NCI-H2107 treated with DMSO at 0.1 percent for 48 hours (cell line): ENCODE results near the gene PAF1.
"Not testable (repeated sequence)": the region's sequence is repeated elsewhere in the genome, so short reads cannot be mapped to it uniquely, and the experiment has no call there.

Experiments used
- DNase-seq: peaks from one replicate; lab custom pipeline; 2025; ENCODE audit not compliant: unreplicated experiment; lab: John Stamatoyannopoulos, UW

PAF1 gene

DNA sequence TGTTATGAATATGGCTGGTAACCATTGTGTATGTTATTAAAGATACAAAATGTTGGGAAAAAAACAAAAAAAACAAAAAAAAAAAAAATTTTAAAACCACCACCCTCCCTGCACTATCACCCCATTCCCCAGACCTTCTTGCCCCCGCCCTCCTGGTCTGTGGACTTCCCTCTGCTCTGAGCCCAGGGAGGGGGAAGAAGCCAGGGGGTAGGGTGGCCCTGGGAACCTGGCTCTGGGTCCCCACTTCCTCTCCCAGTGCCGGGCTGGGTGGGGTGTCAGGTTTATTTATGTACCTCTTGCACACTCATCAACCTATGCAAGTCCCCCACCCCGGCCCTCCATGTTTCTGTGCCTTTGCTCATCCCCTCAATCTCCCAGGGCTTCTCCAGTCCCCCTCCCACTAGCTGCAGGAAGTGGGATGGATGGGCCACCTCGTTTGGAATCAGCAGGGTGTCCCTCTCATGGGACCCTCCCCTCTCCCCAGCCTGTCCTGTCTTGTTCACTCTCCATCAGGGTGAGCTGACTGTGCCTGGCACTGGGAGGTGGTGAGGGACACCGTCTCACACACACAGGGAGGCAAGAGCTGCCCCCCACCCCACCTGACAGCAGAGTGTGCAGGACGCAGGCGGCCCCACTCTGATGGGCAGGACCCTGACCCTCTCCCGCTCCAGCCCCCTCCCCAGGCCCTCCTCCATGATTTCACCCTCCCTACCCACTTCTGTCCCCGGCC is 5.9 kb downstream of the PAF1 start:
- DNase-seq = no peak

DNA sequence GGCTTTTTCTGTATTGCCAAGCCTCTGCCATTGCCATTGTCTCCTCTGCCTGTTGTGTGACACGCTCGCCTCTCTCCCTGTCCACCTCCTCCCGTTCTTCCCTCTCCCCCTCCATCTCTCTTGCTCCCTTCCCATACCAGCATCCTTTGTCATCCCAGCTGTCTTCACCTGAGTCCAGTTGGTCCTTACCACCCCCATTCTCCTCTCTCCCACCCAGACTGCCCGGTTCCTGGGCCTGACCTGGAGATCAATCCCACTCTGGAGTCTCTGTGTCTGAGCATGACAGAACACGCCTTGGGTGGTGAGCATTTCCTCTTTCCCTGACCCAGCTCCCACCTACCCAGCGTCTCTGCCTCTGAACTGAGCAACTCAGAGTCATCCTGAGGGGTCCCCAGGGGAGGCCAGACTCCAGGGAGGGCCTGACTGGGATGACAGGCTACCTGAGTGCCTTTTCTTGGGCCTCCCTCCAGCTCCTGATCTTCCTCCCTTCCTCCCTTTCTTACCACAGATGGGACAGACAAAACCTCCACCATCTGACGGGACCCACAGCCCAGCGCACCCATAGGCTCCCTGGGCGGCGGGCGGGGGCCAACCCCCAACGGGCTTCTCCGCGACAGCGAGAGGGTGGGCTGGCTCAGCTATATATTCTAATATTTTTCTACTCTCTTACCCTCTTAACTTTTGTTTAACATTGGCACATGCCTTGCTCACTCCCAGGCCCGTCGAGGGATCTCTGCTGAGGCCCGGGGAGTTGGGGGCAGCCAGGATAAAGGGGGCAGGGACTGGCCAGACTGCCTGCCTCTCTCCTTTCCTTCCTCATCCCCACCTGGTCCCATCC is 7.7 kb downstream of the PAF1 start:
- DNase-seq = no peak

- no peak for DNase-seq
Observed at GRCh38 chr19:39381910-39382611, 8.8 kb downstream of the PAF1 start.

DNA sequence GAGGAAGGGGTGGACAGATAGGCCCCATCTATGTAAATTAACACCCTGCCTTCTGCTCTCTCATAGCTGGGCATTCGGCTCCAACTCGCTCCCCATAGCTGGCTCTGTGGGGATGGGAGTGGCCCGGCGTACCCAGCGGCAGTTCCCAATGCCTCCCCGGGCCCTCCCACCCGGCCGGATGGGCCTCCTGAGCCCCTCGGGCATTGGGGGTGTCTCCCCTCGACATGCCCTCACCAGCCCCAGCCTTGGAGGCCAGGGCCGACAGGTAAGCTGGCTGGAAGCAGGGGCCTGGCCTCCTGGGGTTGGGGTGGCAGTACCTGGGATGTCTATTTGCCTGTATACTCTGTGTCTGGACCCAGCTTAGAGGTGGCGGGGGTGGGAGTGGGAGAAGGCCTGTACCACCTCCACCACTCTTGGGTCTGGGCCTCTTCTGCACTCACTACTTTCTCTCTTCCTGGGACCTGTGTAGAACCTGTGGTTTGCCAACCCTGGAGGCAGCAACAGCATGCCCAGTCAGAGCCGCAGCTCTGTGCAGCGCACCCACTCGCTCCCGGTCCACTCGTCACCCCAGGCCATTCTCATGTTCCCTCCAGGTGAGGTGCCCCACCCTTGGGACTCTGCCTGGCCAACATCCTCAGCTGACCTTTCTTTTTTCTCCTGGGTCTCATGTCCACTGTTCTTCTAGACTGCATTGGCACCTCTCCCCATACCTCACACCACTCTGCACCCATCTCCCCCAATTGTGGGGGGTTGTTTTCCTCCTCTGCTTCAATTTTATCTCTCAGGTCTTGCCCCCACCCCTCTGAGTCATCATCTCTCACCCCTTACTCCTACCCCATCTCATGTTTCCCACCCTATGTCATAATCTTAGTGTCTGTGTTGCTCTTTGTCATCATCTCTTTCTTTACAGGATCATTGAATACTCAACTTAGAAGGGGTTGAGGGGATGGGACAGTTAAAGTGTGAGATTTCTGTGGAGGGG is 10.1 kb downstream of the PAF1 start:
- DNase-seq = no peak

- DNase-seq = no peak
Observed at GRCh38 chr19:39379865-39380396, 11.0 kb downstream of the PAF1 start.

- not testable (repeated sequence) for DNase-seq
Observed at GRCh38 chr19:39379366-39379765, 11.5 kb downstream of the PAF1 start.

DNA sequence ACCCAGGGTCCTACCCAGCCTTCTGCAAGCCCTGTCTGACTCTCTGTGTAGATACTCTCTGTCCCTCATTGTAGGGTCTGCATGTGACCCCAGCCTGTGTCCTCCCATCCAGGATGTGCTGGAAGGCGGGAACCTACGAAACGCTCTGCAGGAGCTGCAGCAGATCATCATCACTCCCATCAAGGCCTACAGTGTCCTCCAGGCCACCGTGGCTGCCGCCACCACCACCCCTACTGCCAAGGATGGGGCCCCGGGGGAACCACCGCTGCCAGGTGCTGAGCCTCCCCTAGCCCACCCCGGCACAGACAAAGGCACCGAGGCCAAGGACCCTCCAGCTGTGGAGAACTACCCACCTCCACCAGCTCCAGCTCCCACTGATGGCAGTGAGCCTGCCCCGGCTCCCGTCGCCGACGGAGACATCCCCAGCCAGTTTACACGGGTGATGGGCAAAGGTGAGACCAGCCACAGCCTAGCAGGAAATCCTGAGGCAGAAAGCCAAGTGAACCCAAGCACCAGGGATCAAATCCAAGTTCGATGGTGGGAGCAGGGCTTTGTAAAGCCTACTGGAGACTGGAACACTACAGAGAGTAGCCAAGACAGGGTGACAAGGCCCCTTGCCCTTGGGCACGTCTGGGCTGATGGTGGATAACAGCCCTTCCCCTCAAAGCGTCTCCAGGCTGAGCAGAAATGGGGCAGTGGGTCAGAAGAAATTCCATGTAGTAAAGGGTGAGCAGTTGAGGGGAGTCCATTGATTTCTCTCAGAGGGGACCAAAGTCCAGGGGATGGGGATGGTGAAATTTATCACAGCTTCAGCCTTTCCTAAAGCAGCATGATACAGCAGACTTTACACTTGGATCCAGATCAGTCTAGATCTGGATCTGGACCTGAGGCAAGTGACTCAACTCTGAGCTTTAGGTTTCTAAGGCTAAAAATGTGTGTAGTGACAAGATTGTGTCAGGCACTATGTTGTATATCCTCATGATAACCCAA is 13.2 kb downstream of the PAF1 start:
- no peak for DNase-seq

DNA sequence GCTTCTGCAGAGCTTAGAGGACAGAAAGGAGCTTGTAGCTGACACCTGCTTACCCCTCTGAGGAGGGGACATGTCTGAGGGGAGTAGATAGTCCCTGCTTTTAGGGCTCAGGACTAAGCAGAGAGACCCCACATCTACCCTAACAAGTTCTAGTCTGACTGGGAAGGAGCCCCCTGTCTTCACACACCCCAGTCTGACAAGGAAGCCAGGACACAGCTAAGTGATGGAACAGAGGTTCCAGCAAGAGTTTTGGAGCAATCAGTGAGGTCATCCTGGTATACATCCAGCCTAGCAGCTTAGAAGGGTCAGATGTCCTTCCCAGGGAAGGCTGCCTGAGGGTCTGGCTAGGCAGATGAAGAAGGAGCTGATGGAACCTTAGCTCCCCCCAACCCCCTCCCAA is 15.0 kb downstream of the PAF1 start:
- no peak for DNase-seq

GRCh38 chr19:39372941-39373340 is 18.0 kb downstream of the PAF1 start:
- no peak for DNase-seq

DNA sequence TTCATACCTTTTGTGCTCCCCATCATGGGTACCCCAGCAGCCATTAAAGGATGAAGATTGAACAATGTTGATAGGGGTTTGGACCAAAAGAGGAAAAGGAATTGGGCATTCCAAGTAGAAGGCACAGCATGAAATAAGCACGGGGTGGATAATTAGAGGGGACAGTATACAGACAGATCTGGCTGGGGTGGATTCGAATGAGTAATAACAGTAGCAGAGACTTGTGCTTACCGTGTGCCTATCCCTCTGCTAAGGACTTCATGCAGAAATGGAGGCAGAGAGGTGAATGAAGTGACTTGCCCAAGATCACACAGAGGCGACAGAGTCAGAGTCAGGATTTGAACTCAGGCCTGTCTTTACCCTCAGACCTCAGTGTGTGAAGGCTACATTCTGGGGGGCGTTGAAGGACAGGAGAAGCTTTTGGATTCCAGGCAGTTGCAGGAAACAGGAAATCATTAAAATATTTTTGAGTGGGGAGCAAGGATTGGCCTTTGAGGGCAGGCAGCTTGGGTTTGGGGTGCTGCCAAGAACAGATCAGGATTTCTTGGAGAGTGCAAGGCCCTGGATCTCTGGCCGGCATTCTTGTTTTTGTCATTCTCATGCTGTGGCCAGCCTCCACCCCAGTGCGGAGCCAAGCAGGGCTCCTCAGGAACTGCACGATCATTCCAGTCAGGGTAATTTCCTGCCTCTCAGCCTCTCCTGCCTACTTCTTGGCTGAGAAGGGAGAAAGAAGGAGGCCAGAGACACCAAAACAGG is 18.7 kb downstream of the PAF1 start:
- DNase-seq = no peak

- DNase-seq = no peak
Observed at GRCh38 chr19:39370735-39371134, 20.2 kb downstream of the PAF1 start.

DNA sequence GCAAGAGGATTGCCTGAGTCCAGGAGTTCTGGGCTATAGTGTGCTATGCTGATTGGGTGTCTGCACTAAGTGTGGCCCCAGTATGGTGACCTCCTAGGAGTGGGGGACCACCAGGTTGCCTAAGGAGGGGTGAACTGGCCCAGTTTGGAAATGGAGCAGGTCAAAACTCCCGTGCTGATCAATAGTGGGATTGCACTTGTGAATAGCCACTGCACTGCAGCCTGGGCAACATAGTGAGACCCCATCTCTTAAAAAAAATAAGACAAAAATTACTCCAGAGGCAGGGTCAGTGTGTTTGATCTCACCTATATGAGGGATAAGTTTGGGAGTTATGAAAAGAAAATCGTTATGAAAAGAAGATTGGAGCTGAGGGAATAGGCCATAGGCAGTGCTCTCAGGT is 21.7 kb downstream of the PAF1 start:
- DNase-seq = no peak

- no peak for DNase-seq
Observed at GRCh38 chr19:39365531-39365930, 25.4 kb downstream of the PAF1 start.

- no peak for DNase-seq
Observed at GRCh38 chr19:39363901-39364457, 26.9 kb downstream of the PAF1 start.

- no peak for DNase-seq
Observed at GRCh38 chr19:39362682-39363657, 27.9 kb downstream of the PAF1 start.

DNA sequence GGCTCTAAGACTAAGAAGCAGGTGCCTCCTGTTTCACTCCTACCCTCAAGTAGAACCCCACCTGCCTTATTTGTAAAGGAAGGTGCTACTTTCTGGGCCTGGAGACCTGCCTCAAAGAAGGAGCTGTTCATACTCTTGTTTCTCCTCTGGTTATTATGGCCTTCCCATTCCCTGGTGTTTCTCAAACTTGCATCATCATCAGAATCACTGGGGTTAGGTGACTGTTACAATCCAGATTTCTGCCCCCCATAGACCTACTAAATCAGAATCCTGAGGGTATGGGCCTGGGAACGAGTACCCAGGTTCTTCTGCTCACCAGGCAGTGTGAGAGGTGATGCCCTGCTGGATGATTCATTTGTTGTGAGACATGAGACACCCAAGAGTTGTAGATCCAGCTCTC is 30.3 kb downstream of the PAF1 start:
- DNase-seq = no peak

- DNase-seq = no peak
Observed at GRCh38 chr19:39359026-39359425, 31.9 kb downstream of the PAF1 start.
